Measurements from ENCODE around the gene PRRT3.

- TF ChIP-seq CTCF (IDR thresholded peaks at IDR 0.05; ENCODE audit: low read depth, low read length): no peak
- TF ChIP-seq POLR2A (IDR thresholded peaks at IDR 0.05; ENCODE audit: extremely low read depth, insufficient read length): no peak
Observed at GRCh38 chr3:9955611-9956352, 3.6 kb upstream of the PRRT3 start.
